Fibroblast of skin of scalp (primary cell): ENCODE results near the gene MOB2.
A peak's percentile ranks its signal among the peaks of the same experiment; 100 is the strongest.
"Not testable (repeated sequence)": the region's sequence is repeated elsewhere in the genome, so short reads cannot be mapped to it uniquely, and the experiment has no call there.

Experiments used
- DNase-seq: peaks from one replicate; pipeline ENCODE4 v3.0.0-alpha.2; 2013

The MOB2 gene

DNA sequence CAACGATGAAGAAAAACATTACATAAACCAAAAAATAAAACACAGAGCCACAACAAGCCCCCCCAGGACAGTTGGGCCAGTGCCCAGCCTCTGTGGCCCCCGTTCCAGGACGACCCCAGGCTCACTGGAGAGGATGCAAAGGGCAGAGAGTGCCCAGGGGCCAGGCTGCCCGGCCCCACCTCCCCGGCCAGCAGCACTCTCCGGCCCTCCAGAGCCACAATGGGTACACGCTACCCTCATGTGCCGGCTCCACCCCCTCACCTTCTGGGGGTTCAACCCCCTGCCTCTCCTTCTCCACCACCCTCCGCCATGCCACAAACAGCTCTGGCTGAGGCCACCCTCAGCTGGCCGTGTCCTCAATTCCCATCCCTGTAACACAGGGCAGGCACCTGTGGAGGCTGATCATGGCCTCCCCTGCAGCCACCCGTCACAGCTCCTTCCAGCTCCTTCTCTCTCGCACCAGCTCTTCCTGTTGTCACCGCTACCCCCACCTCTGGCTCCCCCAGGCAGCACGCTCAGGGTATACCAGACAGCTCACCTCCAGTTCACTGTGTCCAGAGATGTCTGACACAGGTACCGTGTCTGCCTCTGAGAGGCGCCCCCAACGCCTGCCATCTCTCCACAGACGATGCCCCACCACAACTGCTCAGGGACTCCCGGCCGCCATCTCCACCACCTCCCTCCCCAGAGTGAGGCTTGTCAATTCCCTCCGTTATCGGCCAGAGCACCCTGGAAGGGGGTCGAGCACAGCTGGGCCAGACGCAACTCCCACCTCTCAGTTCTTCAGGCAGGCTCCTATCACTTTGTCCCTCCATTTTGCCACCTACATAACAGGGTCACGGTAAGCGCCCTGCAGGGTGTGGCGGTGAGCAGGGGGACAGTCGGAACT, 30.8 kb upstream of the MOB2 start:
- DNase-seq, result no peak

DNA sequence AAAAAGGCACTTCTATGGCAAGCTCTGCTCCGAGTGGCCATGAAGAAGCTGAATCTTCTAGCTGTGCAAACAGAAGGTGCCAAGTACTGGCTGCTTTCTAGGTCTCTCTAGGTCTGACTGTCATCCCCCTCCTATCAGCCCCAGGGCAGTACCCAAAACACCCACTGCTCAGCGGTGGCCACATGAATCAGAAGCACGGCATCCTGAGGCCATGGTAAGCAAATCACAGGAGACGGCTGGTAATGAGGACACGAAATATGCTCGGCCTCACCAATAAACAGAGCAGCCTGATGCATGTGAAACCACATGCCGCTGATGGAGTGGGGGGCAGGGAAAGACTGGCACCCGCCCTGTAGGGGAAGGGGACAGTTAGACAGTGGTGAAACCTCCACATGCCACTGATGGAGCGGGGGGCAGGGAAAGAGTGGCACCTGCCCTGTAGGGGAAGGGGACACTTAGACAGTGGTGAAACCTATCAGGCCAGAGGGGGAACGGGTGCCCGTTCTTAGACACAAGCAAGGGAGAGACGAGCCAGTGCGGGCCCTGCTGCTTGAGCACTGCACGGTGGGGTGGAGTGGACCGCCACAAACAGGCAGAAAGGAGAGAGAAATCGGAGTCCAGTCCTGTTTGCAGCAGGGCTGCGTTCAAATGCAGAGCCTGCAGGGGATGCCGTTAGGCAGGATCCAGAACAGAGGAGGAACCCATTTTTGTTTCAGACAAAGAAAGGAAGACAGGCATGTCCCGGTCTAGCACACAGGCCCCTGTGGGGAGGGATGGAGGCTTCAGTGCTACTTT, 29.9 kb upstream of the MOB2 start:
- peak; percentile 63 for DNase-seq

DNA sequence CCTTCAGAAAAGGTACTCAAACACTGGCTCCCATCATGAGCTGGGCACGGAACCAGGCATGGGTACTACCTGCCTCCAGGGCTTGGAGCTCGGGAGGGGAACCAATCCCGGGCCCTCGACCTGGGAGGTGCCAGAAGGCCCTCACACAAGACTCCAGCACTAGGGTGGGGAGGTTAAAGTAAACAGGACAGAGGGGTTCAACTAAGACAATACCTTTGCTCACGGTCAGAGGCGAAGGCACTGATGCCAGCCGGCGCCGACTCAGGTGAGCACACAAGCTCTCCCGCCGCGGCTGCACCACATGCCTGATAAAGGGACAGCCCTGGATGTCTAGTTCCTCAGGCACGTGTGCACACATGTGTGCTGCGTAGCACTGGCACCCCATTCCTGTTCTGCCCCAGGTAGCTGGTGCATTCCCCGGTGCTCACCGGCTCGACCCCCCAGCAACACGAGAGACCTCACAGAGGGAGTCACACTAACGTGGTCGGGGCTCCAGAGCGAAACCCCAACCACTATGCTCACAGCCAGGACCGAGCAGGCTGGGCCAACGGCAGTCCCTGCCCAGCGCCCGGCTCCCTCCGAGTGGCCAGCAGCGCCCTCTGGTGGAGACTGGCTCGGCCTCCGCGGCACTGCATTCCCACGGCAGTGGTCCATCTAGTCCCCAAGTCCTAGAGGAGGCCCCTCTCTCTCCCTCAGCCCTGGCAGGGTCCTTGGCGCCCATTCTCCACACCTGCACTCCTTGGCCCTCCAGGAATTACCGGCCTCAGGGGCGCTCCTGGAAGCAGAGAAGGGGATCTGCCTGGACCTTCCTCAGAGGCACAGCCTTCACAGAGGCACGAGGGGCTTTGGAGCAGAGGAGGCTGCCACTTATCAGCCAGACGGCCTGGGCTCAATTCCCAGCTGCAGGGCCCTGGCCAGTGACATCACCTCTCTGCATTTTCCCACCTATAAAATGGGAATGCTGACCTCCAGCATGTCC, 28.8 kb upstream of the MOB2 start:
- peak; percentile 62 for DNase-seq

DNA sequence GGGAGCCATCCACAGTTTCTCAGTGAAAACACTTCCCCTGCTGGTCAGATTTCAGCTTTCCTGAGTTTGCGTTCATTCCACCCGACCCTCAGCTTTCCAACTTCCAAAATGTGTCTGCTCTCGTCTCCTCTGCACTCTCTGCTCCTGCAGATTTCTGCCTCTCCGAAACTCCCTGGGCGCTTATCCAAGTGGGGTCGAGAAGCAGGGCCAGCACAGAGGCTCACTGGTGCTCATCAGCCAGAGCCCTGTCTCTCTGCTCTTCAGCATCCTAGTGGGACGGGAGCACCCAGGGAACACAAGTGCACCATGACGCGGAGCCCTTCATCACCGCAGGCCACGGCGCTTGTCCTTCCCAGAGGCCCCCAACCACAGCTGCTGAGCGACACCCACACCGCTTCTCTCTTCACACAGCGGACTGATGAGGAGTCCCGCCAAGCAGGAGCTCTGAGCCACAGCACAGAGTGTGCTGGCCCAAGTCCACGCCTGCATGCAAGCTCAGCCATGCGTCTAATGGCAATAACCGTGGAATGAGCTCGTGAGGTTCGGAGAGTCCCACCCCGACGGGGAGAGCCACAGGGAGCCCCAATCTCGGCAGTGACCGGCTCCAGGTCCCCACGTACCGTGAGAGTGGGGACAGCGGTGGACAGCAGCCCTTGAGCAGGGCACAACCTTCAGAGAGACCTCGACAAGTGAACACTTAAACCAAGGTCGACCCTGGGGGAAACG, 27.9 kb upstream of the MOB2 start:
- DNase-seq, result no peak

DNA sequence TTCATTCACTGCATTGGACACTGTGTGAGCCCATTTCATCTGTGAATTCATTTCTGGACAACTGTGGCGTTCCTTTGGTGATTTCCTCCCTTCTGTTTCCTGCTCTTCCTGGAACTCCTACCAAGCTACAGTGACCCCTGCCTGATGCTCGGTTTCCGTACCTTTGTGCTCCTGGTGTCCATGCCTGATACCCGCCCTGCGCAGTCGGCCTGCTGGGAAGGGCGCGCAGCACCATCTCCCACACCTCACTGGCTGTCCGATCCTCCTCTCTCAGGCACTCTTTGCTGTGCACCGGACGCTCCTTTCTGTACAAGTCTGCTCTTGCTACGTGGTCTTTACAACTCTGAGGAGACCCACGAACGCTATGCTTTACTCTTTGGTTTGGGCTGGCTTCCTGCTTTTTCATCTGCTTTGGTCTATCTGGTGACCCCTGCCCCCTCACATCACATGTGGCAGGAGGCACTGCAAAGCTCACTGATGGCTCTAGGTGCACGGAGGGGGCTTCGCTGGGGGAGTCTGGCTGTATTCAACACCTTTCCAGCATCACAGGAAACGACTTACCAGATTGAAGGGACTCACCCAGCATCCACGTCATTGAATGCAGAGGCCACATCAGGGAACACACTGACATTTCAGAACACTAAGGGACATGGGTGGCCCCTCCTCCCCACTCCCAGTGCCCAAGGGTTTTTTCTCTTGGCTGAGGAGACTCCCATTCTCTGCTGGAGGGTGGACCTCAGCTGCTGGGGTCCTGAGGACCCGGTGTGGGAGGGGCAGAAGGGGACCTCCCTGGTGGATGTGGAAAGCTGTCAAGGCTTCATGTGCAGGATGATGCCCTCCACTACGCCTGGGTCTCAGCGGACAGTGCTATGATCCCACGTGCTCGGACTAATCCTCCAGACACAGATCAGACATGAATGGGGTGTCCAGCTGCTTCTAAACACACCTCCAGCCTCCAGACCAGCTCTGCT, 27.0 kb upstream of the MOB2 start:
- no peak for DNase-seq

DNA sequence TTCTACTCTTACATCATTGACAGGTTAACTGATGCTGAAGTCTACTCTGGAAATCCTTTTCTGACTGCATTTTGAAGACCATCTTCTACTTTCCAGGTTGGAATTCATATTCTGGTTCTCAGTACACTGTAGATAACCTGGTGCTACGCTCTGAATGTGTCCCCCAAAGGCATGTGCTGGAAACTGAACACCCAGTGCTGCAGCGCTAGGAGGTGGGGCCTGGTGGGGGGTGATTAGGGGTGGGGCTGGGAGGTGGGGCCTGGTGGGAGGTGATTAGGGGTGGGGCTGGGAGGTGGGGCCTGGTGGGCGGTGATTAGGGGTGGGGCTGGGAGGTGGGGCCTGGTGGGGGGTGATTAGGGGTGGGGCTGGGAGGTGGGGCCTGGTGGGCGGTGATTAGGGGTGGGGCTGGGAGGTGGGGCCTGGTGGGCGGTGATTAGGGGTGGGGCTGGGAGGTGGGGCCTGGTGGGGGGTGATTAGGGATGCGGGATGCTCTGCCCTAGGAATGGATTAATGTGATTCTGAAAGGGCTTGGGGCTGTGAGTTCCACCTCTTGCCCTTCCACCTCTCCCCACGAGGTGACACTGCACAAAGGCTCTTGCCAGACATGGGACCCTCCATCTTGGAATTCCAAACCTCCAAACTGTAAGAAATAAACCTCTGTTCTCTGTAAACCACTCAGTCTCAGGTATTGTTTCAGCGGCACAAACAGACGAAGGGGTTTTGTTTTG, 26.1 kb upstream of the MOB2 start:
- not testable (repeated sequence) for DNase-seq

DNA sequence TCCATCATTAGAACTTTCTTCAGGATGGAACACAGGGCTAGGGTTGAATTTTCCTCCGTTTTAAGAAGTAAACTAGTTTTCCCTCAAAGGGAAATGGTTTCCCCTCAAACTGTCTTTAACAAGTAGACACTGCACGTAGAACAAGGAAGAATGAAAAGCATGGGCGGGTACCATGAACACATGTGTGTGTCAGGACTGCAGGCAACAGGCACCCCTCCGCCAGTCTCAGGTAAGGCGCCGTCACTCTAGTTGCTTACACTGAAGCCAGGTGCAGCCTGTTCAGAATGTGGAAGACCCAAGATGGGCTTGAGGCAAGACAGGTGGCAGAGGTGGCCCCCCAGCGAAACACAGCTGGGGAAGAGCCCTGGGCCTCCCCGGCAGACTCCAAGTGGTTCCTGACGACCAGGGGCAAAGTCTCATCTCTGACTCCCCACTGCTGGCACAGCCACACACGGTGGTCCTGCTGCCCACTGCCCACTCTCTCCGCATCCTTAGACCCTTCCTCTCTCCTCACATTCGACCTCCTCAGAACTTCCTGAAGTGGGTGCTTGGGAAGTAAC, 25.4 kb upstream of the MOB2 start:
- DNase-seq, result no peak

DNA sequence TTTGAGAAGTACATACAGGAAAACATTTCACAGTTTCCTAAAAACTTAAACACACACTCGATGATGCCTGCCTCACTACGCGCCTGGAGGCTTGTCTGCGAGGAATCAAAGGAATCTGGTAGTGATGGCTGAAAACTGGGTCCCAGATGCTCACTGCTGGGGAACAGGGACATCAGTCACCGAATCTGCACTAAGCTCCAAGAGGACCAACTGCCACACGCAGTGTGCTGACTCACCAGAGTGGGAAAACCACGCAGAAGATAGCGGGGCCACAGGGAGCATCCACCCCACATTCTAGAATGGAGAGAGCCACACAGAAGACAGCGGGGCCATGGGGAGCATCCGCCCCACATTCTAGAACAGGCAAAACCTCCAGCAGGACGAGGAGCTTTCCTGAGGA, 24.3 kb upstream of the MOB2 start:
- DNase-seq, result no peak

DNA sequence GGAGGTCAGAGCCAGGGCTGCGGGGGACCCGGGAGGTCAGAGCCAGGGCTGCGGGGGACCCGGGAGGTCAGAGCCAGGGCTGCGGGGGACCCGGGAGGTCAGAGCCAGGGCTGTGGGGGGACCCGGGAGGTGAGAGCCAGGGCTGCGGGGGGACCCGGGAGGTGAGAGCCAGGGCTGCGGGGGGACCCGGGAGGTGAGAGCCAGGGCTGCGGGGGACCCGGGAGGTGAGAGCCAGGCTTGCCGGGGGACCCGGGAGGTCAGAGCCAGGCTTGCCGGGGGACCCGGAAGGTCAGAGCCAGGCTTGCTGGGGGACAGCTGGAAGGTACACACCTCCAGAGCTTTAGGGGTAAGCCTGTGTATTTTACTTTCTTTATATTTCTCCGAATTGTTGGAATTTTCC, 23.8 kb upstream of the MOB2 start:
- not testable (repeated sequence) for DNase-seq

DNA sequence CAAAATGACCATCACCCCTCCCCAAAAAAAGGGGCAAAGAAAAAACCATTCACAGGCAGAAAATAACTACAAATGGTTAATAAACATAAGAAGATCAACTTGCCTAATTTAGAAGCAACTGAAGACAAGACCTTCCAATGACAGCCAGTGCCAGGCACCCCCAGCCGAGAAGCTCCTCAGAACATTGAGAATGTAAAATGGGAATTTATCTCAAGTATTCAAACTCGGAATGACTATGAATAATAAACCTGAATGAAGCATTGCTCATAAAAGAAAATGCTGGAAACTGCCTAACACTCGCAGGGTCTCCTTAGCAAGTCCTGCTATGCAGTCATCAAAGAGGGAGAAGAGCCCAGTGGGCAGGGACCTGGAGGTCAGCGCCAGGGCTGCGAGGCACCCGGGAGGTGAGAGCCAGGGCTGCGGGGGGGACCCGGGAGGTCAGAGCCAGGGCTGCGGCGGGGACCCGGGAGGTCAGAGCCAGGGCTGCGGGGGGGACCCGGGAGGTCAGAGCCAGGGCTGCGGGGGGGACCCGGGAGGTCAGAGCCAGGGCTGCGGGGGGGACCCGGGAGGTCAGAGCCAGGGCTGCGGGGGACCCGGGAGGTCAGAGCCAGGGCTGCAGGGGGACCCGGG, 23.2 kb upstream of the MOB2 start:
- no peak for DNase-seq

DNA sequence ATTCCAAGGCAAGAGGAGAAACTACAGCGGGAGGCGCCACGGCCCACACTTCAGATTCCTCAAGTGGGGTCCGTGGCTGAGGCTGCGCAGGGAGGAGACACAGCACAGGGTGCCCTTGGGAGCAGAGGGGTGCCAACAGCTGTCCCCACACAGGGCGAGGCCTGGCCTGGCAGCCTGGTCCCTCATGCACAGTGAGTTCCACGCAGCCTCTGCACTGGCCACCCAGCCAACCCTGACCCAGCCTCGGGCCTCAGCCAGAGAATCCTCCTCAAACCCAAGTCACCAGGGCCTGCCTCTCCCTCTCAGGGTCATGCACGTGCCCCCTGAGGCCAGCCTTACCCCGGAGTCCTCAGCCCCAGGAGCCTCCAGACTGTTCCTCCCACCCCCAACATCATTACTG, 22.4 kb upstream of the MOB2 start:
- no peak for DNase-seq

DNA sequence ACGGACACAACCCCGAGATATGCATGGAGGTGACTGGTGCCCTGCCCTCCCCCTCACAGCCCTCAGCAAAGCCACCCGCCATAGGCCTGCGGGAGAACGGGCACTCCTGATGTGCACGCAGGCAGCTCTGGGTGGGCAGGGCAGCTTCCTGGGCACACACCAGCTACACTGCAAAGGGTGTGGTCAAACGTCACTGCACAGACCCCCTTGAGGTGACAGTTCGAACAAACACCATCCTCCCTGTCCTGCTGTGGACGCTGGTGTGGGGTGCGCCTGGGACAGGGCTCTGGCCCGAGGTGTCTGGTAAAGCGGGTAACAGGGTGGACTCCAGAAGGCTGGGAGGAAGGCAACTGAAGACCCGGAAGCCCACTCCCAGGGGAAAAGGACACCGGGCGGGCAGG, 21.9 kb upstream of the MOB2 start:
- DNase-seq, result no peak

DNA sequence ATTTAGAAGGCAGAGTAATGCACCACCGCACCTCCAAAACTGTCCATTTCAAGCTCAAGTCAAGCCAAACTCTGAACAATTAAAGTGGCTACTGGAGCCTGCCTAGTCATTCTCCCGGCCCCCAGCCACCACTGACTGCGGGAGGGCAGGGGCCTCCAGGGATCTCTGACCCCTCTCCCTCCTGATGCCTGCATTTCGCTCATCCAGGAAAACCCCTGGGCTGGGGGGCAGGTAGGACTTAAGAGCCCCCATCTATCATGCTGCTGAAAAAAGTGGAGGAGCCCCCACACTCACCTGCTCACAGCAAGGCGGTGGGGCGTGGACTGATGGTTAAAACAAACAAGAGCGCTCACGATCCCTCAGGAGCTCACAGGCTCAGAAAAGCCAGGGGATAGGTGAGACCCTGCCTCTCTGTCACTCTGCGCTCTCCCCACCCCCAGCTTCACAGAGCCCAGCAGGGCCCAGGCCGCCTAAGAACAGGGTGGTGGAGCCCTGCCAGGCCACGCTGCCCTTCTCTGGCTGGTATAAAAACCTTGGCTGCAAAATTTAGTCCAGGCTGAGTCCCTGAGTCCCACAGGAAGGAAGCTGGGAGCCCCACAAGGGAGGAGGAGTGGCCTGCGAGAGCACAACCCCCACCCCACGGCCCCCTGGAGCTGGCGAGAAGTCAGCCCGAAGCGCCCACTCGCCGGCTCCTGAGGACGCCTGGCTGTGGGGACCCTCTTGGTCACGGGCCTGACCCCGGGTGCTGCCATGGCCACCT, 21.0 kb upstream of the MOB2 start:
- no peak for DNase-seq

DNA sequence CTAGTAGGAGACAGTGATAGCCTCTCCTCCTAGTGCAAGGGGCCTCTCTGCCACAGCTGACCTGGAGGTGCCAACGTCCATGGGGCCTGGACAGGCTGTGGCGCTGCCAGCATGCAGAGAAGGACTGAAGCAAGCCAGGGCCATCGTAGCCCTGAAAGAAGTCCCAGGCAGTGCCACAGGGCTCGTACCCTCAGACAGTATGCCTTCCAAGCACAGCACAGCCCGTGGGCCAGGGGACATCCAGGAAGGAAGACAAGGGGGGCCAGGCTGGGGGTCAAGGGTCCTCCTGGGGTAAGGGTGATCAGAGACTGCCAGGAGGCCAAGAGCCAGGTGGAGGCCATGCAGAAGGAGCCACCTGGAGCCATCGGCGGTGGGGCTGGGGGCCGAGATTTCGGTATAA, 20.4 kb upstream of the MOB2 start:
- no peak for DNase-seq

DNA sequence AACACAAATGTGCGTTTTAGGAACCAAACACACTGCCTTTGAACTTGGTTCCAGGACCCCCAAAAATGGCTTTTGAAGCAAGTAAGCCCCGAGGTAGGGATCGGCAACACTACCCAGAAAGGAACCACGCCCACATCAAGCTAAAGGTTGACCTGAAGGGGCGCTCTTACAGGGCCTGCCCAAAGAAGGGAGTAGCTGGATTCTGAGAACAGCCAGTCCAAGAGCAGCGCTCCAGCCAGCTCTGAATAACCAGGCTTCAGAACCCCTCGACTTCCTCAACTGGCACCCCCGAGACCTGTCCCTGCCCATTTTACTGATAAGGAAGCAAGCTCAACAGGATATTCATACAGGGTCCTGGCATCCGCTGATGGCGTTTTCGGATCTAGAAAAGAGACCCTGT, 18.9 kb upstream of the MOB2 start:
- DNase-seq, result no peak

DNA sequence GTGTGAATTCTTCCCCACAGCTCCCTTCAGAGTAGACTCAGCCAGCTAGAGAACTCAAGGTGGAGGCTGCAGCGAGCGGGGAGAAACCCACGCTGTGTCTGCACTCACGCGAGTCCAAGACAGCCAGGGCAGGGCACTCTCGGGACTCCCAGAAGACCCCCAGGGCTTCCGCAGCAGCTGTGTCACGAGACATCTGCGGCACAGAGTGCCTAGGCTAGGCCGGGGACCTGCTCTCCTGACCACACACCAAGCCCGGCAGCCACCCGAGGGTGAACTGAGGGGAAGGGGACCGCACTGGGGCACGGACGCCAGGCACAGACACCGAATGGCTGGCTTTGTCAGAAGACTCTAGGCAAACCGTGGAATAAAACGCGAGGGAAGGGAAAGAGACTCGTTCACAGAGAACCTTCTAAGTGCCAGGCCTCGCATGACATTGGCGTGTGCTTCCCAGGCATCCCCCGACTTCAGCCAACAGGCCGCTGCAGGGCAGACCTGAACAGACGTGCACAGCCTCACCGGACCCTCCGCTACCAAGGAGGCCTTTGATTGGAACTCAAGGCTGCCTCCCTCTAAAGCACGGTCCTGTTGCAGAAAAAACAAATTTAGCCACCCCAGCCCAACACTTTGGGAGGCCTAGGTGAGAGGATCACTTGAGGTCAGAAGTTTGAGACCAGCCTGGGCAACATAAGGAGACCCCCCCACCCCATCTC, 18.2 kb upstream of the MOB2 start:
- no peak for DNase-seq

DNA sequence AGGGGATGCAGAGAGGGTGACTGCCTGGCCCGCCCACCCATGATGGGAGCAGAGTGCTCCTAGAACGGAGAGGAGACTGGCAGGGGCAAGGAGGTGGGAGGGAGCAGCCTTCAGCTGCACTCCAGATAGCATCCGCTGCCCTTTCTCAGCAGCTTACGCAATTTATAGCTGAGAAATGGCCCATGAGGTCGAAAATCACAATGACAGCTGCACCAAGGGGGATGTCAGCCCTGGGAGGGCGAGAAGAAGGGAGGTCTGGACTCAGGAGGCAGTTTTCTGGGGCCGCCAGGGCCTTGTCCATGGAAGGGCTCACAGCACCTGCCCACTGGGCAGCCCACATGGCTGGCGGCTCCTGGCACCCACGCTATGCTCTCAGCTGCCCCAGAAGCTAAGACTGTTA, 17.6 kb upstream of the MOB2 start:
- DNase-seq, result no peak

DNA sequence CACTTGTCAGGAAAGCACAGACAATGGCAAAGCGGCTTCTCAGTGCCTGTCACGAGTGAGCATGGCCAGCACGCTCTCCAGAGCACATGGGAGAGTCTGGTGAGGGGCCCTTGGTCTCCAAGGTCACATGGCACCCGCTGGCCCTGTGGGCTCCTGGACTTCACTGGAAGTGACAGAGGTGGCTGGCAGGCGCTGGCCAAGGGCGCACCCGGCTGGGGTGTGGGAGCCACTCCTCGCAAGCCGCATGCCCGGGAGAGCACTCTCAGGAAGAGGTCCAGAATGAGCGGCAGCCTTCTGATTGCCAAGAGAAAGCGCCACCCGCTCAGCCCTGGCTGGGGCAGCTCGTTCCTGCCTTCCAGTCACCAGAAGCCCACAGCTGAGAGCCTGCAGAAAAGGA, 17.1 kb upstream of the MOB2 start:
- no peak for DNase-seq
